ENCODE measurements around the gene XKRX.

XKRX gene

GRCh38 chrX:100883654-100884053 is 45.1 kb downstream of the XKRX start:
- DNase-seq = no peak

GRCh38 chrX:100880368-100880767 is 48.3 kb downstream of the XKRX start:
- DNase-seq = no peak

GRCh38 chrX:100874325-100874724 is 54.4 kb downstream of the XKRX start, which contains the start of gene NOX1:
NOX1 (minus strand) TSS chrX:100874359; CDS start chrX:100874139, 220 bp downstream.
- DNase-seq = no peak

GRCh38 chrX:100871594-100872560 is 56.8 kb downstream of the XKRX start:
- no peak for DNase-seq

- no peak for DNase-seq
These were observed 58.2 kb downstream of the XKRX start for GRCh38 chrX:100870527-100870926.

- no peak for DNase-seq
These were observed 60.4 kb downstream of the XKRX start for GRCh38 chrX:100868273-100868672.

GRCh38 chrX:100864657-100865391 is 63.9 kb downstream of the XKRX start:
- no peak for DNase-seq

Data from activated CD4-positive, CD25-positive, alpha-beta regulatory T cell treated with anti-CD3 and anti-CD28 coated beads, Interleukin-2, amount 50 U/mL, for 72 hours (primary cell).